Astrocyte of the spinal cord (primary cell): ENCODE data around the gene CSF1R.

ENCODE experiments used
- DNase-seq: peaks from one replicate; pipeline ENCODE4 v3.0.0; 2011; ENCODE audit warnings: low read depth, low spot score
- H3K4me3 ChIP-seq: 2 replicates; pipeline ENCODE4 v1.5.1; 2011; ENCODE audit warnings: low read depth, mild to moderate bottlenecking, low read length, moderate library complexity
- CTCF ChIP-seq: IDR thresholded peaks from 2 replicates; pipeline ENCODE4 v1.5.1; 2012; ENCODE audit warnings: low read depth, mild to moderate bottlenecking, low read length, inconsistent platforms
- in situ Hi-C: cut with HindIII; loops from 2 replicates; pipeline ENCODE4 v1.10.0; 2017; ENCODE audit warnings: low sequenced_read_pairs

The CSF1R gene

GRCh38 chr5:150082374-150082773 lies 4.0 kb downstream of the CSF1R start:
- no peak for TF ChIP-seq CTCF
- in situ Hi-C loops, result no loop called here
- no peak overlapping the region for H3K4me3 ChIP-seq
- no peak for DNase-seq

GRCh38 chr5:150081541-150082283 lies 4.6 kb downstream of the CSF1R start:
- in situ Hi-C loops, result no loop called here
- TF ChIP-seq CTCF, result no peak
- no peak for DNase-seq
- no peak overlapping the region for H3K4me3 ChIP-seq

GRCh38 chr5:150080696-150081435 lies 5.5 kb downstream of the CSF1R start:
- H3K4me3 ChIP-seq, result no peak overlapping the region
- in situ Hi-C loops, result no loop called here
- no peak for TF ChIP-seq CTCF
- DNase-seq, result no peak

- no peak overlapping the region for H3K4me3 ChIP-seq
- in situ Hi-C loops, result no loop called here
Measured at GRCh38 chr5:150079909-150080461, 6.4 kb downstream of the CSF1R start.

GRCh38 chr5:150078802-150079689 lies 7.3 kb downstream of the CSF1R start:
- no peak for TF ChIP-seq CTCF
- in situ Hi-C loops, result no loop called here

More at GRCh38 chr5:150079909-150080461, 6.4 kb downstream of the CSF1R start:
- TF ChIP-seq CTCF, result no peak
- no peak for DNase-seq

More at GRCh38 chr5:150078802-150079689, 7.3 kb downstream of the CSF1R start:
- no peak overlapping the region for H3K4me3 ChIP-seq
- DNase-seq, result no peak
